Activated T-helper 2 cell treated with anti-CD3 and anti-CD28 coated beads, Interferon-gamma antibody, Interleukin-2, Interleukin-4, amounts not matched to agents 10 μg/mL and 5 μg/mL and 100 μg/mL, durations not matched to agents 14 hours and 24 hours and 36 hours (primary cell): ENCODE data around the gene GBF1. TPM values are rescaled to one million over a fixed set of nuclear protein-coding genes. Genes with fewer than 3 reads are reported as not detected.
A peak's percentile ranks its signal among the peaks of the same experiment; 100 is the strongest.
"Not testable (repeated sequence)": the region's sequence is repeated elsewhere in the genome, so short reads cannot be mapped to it uniquely, and the experiment has no call there.

ENCODE experiments used
- DNase-seq: peaks from one replicate; pipeline ENCODE4 v3.0.0; 2021; ENCODE audit warnings: low spot score
- H3K27ac Mint-ChIP-seq: one replicate; pipeline ENCODE4 v1.8.0; 2021; ENCODE audit warnings: mixed read lengths
- H3K27me3 Mint-ChIP-seq: one replicate; pipeline ENCODE4 v1.8.0; 2021; ENCODE audit warnings: low read depth, mixed read lengths
- H3K36me3 Mint-ChIP-seq: one replicate; pipeline ENCODE4 v1.8.0; 2021; ENCODE audit warnings: low read depth, mixed read lengths
- H3K4me1 Mint-ChIP-seq: one replicate; pipeline ENCODE4 v1.8.0; 2021; ENCODE audit warnings: low read depth, mixed read lengths
- H3K4me3 Mint-ChIP-seq: one replicate; pipeline ENCODE4 v1.8.0; 2021; ENCODE audit warnings: low read depth, mild to moderate bottlenecking, moderate library complexity, mixed read lengths
- H3K9me3 Mint-ChIP-seq: one replicate; pipeline ENCODE4 v1.8.0; 2021; ENCODE audit warnings: mixed read lengths
- intact Hi-C: fragments of 100-400 bp; cut with micrococcal nuclease; formaldehyde crosslinking; loops from one replicate; pipeline ENCODE4 v1.15.1; 2023
- total RNA-seq: library from RNA; stranded (reverse); gene quantifications from 2 replicates; pipeline ENCODE4 v1.2.3, GENCODE V29; 2022

GBF1 gene
- total RNA-seq = 47.9 and 49.2 TPM in 2 replicates

DNA sequence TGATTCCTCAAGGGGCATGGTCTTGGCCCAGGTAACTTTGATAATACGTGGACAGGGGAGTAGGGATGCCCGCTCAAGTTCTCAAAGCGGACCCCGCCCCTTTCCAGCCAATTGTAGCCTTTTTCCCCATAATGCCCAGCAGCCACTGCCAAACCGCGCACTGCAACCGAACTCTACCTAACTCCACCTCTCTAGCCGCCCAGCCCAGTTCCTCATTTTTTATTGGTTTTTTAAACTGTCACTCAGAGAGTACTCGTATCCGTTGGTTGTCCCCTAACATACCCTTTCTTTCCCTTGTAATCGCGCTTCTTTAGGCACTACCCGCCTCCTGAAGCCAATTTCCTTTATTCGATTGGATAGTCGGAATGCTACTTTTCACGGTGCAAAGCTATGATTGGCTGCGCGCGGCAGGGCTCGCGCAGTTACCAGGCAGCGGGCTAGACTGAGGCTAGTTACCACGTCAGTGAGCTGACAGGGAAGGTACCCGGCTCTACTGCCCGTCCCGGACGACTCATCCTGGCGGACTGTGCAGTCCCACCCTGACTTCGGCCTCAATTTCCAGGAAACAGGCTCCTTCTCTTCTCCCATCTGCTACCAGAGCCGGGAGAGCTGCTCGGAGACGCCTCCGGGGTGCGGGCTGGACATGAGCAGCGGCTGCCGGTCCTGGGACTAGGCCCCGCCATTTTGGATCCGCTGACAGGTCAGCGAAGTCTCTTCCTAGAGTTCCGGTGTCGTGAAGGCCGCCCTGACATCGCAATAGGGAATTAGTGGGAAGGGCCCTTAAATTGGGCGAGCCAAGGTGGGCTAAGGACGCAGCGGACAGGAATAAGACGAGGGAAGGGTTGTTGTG is at the start of gene GBF1:
Gene GBF1 (plus strand): TSS at position 451 of the 850 bp plus-strand sequence. CDS start 13,407 bp downstream, outside the sequence.
- Mint-ChIP-seq H3K27me3 (peaks cover 14% of the 10 kb centered on the region), H3K9me3 (no peaks in the 10 kb centered on the region), H3K27ac (peak within 1 kb of the TSS; percentile 92), H3K4me1 (peaks cover 39% of the 10 kb centered on the region), H3K4me3 (peak within 1 kb of the TSS; percentile 99), H3K36me3 (peaks cover 37% of the 10 kb centered on the region)
- peak; percentile 92 for DNase-seq
- intact Hi-C loops = loop anchor here (2.0 to 5.0 kb wide), 2 partner anchors 93 to 152 kb away; partner anchors contain the start of genes NFKB2 and NOLC1

DNA sequence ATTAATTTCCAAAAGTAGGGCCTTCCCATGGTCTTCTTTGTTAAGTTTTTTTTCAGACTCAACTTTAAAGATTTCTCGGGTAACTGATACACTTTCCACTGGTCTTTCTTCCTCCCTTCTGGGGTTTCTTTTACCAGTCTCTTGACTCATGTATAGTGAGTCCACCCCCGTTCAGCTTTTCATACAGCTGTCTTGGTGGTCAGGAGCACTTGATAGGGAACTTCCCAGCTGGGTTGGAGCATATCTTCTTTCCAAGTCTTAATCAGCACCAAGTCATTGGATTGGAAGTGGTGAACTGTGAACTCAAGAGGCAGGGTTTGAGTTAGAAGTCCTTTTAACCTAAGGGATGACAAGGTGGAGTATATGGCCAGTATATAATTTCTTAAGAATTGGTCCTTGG is 48.4 kb upstream of the GBF1 start:
- Mint-ChIP-seq H3K4me1 (peaks cover 8% of the 10 kb centered on the region), H3K27ac (peak overlapping the region; percentile 82), H3K36me3 (no peaks in the 10 kb centered on the region), H3K27me3 (no peaks in the 10 kb centered on the region), H3K4me3 (no peak overlapping the region), H3K9me3 (peaks cover 18% of the 10 kb centered on the region)
- no peak for DNase-seq
- intact Hi-C loops = no loop called here

DNA sequence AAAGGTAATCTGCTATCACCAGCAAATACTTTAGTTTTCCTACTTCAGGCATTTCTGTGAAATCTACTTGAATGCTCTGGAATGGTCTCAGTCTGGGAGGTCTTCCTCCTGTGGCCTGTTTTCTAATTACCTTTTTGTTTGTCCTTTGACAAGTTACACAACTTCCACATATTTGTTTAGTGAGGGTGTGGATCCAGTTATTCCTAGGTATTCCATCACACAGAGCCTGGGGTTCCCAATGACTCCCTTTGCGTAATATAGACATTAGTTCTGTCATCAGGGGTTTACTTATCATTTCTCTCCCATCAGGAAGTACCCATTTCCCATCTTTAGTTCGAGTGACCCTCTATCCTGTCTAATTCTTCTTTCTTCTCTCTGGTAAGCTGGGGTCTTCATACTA is 47.3 kb upstream of the GBF1 start:
- no peaks in the 10 kb centered on the region for H3K36me3 Mint-ChIP-seq
- H3K9me3 Mint-ChIP-seq = peaks cover 6% of the 10 kb centered on the region
- H3K4me3 Mint-ChIP-seq = no peak overlapping the region
- DNase-seq = no peak
- H3K27me3 Mint-ChIP-seq = peaks cover 3% of the 10 kb centered on the region
- no peak overlapping the region for H3K27ac Mint-ChIP-seq
- intact Hi-C loops = no loop called here
- peaks cover 14% of the 10 kb centered on the region for H3K4me1 Mint-ChIP-seq

DNA sequence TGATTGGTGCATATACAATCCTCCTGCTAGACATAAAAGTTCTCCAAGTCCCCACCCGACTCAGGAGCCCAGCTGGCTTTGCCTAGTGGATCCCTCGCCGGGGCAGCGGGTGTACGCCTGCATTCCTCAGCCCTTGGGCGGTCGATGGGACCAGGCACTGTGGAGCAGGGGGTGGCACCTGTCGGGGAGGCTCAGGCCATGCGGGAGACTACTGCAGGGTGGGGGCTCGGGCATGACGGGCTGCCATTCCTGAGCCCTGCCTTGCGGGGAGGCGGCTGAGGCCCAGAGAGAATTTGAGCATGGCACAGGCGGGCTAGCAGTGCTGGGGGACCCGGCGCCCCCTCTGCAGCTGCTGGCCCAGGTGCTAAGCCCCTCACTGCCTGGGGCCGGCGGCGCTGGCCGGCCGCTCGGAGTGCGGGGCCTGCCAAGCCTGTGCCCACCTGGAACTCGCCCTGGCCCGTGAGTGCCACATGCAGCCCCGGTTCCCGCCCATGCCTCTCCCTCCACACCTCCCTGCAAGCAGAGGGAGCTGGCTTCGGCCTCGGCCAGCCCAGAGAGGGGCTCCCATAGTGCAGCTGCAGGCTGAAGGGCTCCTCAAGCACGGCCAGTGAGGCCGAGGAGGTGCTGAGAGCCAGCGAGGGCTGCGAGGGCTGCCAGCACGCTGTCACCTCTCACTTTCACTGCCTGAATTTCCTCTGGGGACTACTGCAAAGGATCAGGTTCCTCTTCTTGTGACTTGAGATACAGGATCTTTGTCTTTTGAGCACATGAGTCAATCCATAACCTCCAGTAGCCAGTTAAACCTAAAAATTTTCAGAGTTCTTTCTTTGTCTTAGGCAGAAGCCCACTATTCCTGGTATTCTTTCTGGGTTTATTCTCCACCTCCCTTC is 44.3 kb upstream of the GBF1 start:
- intact Hi-C loops = no loop called here
- no peak for DNase-seq
- Mint-ChIP-seq H3K9me3 (peaks cover 4% of the 10 kb centered on the region), H3K4me3 (no peak overlapping the region), H3K27me3 (peaks cover 3% of the 10 kb centered on the region), H3K27ac (no peak overlapping the region), H3K4me1 (peaks cover 12% of the 10 kb centered on the region), H3K36me3 (peaks cover 6% of the 10 kb centered on the region)

GRCh38 chr10:102202386-102202785 is 42.9 kb upstream of the GBF1 start:
- Mint-ChIP-seq H3K27ac (no peak overlapping the region), H3K36me3 (peaks cover 6% of the 10 kb centered on the region), H3K4me1 (peaks cover 5% of the 10 kb centered on the region), H3K4me3 (no peak overlapping the region), H3K27me3 (peaks cover 3% of the 10 kb centered on the region), H3K9me3 (peaks cover 4% of the 10 kb centered on the region)
- intact Hi-C loops = no loop called here
- no peak for DNase-seq

- Mint-ChIP-seq H3K4me1 (peaks cover 1% of the 10 kb centered on the region), H3K27me3 (peaks cover 2% of the 10 kb centered on the region), H3K36me3 (peaks cover 6% of the 10 kb centered on the region), H3K27ac (no peak overlapping the region), H3K4me3 (no peak overlapping the region), H3K9me3 (peaks cover 4% of the 10 kb centered on the region)
- DNase-seq = no peak
- intact Hi-C loops = no loop called here
Observed at GRCh38 chr10:102208311-102209035, 36.9 kb upstream of the GBF1 start.

- H3K27ac Mint-ChIP-seq = no peak overlapping the region
- no peak for DNase-seq
- peaks cover 1% of the 10 kb centered on the region for H3K4me1 Mint-ChIP-seq
- H3K9me3 Mint-ChIP-seq = no peaks in the 10 kb centered on the region
- intact Hi-C loops = loop anchor here (5.0 kb wide), 1 partner anchor 44 kb away; no protein-coding TSS in a partner anchor
- H3K27me3 Mint-ChIP-seq = peaks cover 10% of the 10 kb centered on the region
- no peak overlapping the region for H3K4me3 Mint-ChIP-seq
- no peaks in the 10 kb centered on the region for H3K36me3 Mint-ChIP-seq
Observed at GRCh38 chr10:102211615-102212299, 33.6 kb upstream of the GBF1 start.

- H3K4me3 Mint-ChIP-seq, H3K27ac Mint-ChIP-seq, H3K9me3 Mint-ChIP-seq, H3K4me1 Mint-ChIP-seq, DNase-seq, H3K36me3 Mint-ChIP-seq: not testable (repeated sequence)
- peaks cover 17% of the 10 kb centered on the region for H3K27me3 Mint-ChIP-seq
- intact Hi-C loops = loop anchor here (5.0 kb wide), 1 partner anchor 46 kb away; no protein-coding TSS in a partner anchor
Observed at GRCh38 chr10:102213599-102213998, 31.7 kb upstream of the GBF1 start.

GRCh38 chr10:102219370-102219769 is 26.0 kb upstream of the GBF1 start:
- H3K9me3 Mint-ChIP-seq = no peaks in the 10 kb centered on the region
- peaks cover 27% of the 10 kb centered on the region for H3K27me3 Mint-ChIP-seq
- no peaks in the 10 kb centered on the region for H3K4me1 Mint-ChIP-seq
- no peak for DNase-seq
- H3K4me3 Mint-ChIP-seq = no peak overlapping the region
- no peaks in the 10 kb centered on the region for H3K36me3 Mint-ChIP-seq
- intact Hi-C loops = no loop called here
- no peak overlapping the region for H3K27ac Mint-ChIP-seq

DNA sequence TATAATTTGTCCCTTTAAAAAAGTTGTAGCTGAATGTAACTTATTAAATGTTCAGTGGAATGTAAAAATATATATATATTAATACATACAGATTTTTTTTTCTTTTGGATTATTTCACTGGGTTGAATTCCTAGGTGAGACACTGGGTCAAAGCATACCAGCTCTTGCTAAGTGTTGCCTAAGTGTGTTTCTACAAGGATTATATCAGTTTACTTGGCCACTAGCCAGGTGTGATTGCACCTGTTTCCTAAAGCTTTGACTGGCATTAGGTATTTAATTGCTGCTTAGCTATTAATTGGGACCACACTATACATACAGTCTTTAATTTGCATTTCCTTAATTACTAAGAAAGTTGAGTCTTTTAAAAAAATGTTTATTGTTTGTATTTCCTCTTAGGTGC is 24.7 kb upstream of the GBF1 start:
- intact Hi-C loops = no loop called here
- Mint-ChIP-seq H3K4me3 (no peak overlapping the region), H3K36me3 (no peaks in the 10 kb centered on the region), H3K4me1 (peaks cover 3% of the 10 kb centered on the region), H3K9me3 (no peaks in the 10 kb centered on the region), H3K27ac (no peak overlapping the region), H3K27me3 (peaks cover 26% of the 10 kb centered on the region)
- DNase-seq = no peak

DNA sequence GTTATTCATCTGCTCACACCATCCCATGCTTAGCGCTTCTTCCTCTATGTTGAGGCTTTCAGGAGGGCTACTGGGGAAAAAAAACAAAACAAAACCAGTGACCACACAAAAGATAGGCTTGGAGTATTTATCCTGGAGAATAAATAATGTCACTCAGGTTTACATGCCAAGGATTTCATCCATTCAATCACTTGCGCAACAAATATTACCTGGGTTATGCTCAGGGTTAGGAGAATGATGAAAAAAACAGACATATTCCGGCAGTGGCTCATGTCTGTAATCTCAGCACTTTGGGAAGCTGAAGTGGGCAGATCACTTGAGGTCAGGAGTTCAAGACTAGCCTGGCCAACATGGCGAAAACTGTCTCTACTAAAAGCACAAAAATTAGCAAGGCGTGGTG is 22.5 kb upstream of the GBF1 start:
- no peak overlapping the region for H3K4me3 Mint-ChIP-seq
- intact Hi-C loops = no loop called here
- H3K4me1 Mint-ChIP-seq = peaks cover 18% of the 10 kb centered on the region
- peaks cover 29% of the 10 kb centered on the region for H3K27me3 Mint-ChIP-seq
- no peaks in the 10 kb centered on the region for H3K36me3 Mint-ChIP-seq
- no peak for DNase-seq
- H3K9me3 Mint-ChIP-seq = no peaks in the 10 kb centered on the region
- H3K27ac Mint-ChIP-seq = no peak overlapping the region
